H1 (cell line): Measurements from ENCODE around the gene HTR4. TPM values are rescaled to one million over a fixed set of nuclear protein-coding genes. Genes with fewer than 3 reads are reported as not detected.

Source experiments
- GABPA ChIP-seq: IDR thresholded peaks from 2 replicates; pipeline ENCODE4 v1.6.1; 2011; ENCODE audit warnings: mild to moderate bottlenecking, low read length, moderate library complexity, borderline replicate concordance; ENCODE audit not compliant: insufficient read depth
- polyA plus RNA-seq, 7 experiments: library from polyadenylated mRNA; depleted of rRNA in 3 of 7; stranded (reverse) in 5 of 7; unstranded in 2 of 7; fragments of >200 nt in 5 of 7; fragments of 200-250 nt in 2 of 7; gene quantifications; 1 replicate in 5 of 7; 2 replicates in 1 of 7; 4 replicates in 1 of 7; pipeline versions ENCODE4 v1.2.1 to v1.2.3, GENCODE V29; 2011 to 2013; ENCODE audit warnings: missing spikeins in 2 of 7, mixed read lengths in 2 of 7
- total RNA-seq: library from RNA; stranded (reverse); fragmentation: NEBNext Ultra II Directional; extraction: Animal tissue kit (Norgen Biotek cat#: 25700); gene quantifications from 2 replicates; pipeline ENCODE4 v1.2.1, GENCODE V29; 2021
- TF ChIP-seq, protein P1 (sequence below): fragments of 300-600 bp; sonication (generic); IDR thresholded peaks from 2 replicates; pipeline ENCODE4 v1.7.1; 2012; ENCODE audit warnings: low read length, moderate library complexity, mild to moderate bottlenecking, inconsistent platforms; ENCODE audit not compliant: insufficient replicate concordance

The HTR4 gene
- total and polyA plus RNA-seq, 2 of the 8 experiments (the other 6 are each of a cell fraction or from before 2014, with no cell fraction given) = not detected

DNA sequence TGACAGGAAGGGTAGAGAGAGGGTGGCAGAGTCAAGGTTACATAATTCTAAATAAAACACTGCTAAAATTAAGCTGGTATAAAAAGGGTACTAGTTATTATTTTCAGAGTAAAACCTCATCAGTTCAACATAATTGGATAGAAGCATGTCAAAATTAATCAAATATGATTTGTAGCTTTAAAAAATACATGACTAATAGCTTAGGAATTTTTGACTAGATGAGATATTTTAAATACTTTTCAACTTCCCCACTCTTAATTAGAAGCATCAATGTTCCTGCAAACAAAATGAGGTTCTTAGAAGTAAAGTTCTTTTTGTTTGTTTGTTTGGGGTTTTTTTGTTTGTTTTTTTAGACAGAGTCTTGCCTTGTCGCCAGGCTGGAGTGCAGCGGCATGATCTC, 29.1 kb downstream of the HTR4 start (continued):
- TF ChIP-seq, protein P1, sequence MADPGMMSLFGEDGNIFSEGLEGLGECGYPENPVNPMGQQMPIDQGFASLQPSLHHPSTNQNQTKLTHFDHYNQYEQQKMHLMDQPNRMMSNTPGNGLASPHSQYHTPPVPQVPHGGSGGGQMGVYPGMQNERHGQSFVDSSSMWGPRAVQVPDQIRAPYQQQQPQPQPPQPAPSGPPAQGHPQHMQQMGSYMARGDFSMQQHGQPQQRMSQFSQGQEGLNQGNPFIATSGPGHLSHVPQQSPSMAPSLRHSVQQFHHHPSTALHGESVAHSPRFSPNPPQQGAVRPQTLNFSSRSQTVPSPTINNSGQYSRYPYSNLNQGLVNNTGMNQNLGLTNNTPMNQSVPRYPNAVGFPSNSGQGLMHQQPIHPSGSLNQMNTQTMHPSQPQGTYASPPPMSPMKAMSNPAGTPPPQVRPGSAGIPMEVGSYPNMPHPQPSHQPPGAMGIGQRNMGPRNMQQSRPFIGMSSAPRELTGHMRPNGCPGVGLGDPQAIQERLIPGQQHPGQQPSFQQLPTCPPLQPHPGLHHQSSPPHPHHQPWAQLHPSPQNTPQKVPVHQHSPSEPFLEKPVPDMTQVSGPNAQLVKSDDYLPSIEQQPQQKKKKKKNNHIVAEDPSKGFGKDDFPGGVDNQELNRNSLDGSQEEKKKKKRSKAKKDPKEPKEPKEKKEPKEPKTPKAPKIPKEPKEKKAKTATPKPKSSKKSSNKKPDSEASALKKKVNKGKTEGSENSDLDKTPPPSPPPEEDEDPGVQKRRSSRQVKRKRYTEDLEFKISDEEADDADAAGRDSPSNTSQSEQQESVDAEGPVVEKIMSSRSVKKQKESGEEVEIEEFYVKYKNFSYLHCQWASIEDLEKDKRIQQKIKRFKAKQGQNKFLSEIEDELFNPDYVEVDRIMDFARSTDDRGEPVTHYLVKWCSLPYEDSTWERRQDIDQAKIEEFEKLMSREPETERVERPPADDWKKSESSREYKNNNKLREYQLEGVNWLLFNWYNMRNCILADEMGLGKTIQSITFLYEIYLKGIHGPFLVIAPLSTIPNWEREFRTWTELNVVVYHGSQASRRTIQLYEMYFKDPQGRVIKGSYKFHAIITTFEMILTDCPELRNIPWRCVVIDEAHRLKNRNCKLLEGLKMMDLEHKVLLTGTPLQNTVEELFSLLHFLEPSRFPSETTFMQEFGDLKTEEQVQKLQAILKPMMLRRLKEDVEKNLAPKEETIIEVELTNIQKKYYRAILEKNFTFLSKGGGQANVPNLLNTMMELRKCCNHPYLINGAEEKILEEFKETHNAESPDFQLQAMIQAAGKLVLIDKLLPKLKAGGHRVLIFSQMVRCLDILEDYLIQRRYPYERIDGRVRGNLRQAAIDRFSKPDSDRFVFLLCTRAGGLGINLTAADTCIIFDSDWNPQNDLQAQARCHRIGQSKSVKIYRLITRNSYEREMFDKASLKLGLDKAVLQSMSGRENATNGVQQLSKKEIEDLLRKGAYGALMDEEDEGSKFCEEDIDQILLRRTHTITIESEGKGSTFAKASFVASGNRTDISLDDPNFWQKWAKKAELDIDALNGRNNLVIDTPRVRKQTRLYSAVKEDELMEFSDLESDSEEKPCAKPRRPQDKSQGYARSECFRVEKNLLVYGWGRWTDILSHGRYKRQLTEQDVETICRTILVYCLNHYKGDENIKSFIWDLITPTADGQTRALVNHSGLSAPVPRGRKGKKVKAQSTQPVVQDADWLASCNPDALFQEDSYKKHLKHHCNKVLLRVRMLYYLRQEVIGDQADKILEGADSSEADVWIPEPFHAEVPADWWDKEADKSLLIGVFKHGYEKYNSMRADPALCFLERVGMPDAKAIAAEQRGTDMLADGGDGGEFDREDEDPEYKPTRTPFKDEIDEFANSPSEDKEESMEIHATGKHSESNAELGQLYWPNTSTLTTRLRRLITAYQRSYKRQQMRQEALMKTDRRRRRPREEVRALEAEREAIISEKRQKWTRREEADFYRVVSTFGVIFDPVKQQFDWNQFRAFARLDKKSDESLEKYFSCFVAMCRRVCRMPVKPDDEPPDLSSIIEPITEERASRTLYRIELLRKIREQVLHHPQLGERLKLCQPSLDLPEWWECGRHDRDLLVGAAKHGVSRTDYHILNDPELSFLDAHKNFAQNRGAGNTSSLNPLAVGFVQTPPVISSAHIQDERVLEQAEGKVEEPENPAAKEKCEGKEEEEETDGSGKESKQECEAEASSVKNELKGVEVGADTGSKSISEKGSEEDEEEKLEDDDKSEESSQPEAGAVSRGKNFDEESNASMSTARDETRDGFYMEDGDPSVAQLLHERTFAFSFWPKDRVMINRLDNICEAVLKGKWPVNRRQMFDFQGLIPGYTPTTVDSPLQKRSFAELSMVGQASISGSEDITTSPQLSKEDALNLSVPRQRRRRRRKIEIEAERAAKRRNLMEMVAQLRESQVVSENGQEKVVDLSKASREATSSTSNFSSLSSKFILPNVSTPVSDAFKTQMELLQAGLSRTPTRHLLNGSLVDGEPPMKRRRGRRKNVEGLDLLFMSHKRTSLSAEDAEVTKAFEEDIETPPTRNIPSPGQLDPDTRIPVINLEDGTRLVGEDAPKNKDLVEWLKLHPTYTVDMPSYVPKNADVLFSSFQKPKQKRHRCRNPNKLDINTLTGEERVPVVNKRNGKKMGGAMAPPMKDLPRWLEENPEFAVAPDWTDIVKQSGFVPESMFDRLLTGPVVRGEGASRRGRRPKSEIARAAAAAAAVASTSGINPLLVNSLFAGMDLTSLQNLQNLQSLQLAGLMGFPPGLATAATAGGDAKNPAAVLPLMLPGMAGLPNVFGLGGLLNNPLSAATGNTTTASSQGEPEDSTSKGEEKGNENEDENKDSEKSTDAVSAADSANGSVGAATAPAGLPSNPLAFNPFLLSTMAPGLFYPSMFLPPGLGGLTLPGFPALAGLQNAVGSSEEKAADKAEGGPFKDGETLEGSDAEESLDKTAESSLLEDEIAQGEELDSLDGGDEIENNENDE = no peak
- no peak for TF ChIP-seq GABPA
